ENCODE data around the gene STK38. TPM values are rescaled to one million over a fixed set of nuclear protein-coding genes. Genes with fewer than 3 reads are reported as not detected.

Gene STK38
- total and polyA plus RNA-seq, 2 of the 13 experiments (the other 11 are each of a cell fraction or from before 2014, with no cell fraction given) = 10.3 to 20.7 TPM

DNA sequence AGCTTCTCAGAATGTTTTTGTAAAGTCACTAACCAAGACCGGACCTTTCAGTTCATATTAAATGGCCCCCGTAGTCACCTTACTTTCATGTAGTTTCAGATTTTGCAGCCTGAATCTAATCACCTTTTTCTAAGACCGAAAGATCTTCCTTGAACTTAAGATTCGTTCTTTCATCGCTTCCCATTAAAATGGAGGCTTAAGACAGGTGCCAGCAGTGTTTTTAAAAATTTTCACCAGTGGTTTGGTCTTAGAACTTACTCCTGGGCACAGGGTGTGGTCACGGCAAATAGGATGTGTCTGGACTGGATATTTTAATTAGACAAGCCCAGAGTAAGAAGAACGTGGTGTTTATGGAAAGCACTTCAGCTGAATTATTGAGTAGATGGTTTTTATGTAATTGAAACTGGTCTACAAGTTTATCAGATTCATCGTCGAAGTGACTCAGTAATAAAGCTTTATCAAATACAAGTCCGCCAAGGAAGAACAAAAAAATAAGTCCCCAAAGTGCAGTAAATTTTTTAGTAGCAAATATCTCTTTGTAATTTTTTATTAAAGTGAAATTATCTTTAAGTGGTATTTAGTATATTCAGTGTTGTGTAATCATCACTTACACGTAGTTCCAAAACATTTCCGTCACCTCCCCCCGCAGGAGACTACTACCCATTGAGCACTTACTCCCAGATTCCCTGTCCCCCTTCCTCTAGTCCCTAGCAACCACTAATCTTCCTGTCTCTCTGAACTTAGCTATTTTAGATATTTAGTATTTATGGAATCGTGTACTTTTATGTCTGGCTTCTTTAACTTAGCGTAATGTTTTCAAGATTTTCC lies 47.8 kb upstream of the STK38 start (continued):
- TF ChIP-seq, protein P1, sequence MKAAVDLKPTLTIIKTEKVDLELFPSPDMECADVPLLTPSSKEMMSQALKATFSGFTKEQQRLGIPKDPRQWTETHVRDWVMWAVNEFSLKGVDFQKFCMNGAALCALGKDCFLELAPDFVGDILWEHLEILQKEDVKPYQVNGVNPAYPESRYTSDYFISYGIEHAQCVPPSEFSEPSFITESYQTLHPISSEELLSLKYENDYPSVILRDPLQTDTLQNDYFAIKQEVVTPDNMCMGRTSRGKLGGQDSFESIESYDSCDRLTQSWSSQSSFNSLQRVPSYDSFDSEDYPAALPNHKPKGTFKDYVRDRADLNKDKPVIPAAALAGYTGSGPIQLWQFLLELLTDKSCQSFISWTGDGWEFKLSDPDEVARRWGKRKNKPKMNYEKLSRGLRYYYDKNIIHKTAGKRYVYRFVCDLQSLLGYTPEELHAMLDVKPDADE (CRISPR knock-in tag; IDR thresholded peaks at IDR 0.05) = no peak
- no peak for TF ChIP-seq FOXC1 (CRISPR knock-in tag; IDR thresholded peaks at IDR 0.05; ENCODE audit: borderline replicate concordance)
- TF ChIP-seq ZNF317 (CRISPR knock-in tag; IDR thresholded peaks at IDR 0.05) = no peak
- TF ChIP-seq ZNF878 (CRISPR knock-in tag; IDR thresholded peaks at IDR 0.05) = no peak
- TF ChIP-seq SYNCRIP (IDR thresholded peaks at IDR 0.05; ENCODE audit: insufficient read depth, low read depth, low read length) = no peak
- TF ChIP-seq PITX1 (CRISPR knock-in tag; IDR thresholded peaks at IDR 0.05) = no peak
- peak; percentile 5 for TF ChIP-seq RBM22 (optimal IDR thresholded peaks at IDR 0.05; ENCODE audit: low read length)
- TF ChIP-seq ZNF510 (CRISPR knock-in tag; IDR thresholded peaks at IDR 0.05; ENCODE audit: low read depth) = no peak
- no peak for TF ChIP-seq BRCA1 (CRISPR knock-in tag; IDR thresholded peaks at IDR 0.05)
- TF ChIP-seq SMARCE1 (IDR thresholded peaks at IDR 0.05; ENCODE audit: borderline replicate concordance) = no peak
- no peak for TF ChIP-seq SOX13 (IDR thresholded peaks at IDR 0.05)
- no peak for TF ChIP-seq SOX13 (CRISPR knock-in tag; conservative IDR thresholded peaks at IDR 0.05 in 1 of 2, IDR thresholded peaks at IDR 0.05 in 1 of 2)
- TF ChIP-seq, protein P2, sequence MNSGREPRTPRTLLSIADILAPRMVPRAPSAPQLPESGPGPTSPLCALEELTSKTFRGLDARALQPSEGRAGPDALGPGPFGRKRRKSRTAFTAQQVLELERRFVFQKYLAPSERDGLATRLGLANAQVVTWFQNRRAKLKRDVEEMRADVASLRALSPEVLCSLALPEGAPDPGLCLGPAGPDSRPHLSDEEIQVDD (CRISPR knock-in tag; IDR thresholded peaks at IDR 0.05; ENCODE audit: borderline replicate concordance) = no peak
- TF ChIP-seq, protein P3, sequence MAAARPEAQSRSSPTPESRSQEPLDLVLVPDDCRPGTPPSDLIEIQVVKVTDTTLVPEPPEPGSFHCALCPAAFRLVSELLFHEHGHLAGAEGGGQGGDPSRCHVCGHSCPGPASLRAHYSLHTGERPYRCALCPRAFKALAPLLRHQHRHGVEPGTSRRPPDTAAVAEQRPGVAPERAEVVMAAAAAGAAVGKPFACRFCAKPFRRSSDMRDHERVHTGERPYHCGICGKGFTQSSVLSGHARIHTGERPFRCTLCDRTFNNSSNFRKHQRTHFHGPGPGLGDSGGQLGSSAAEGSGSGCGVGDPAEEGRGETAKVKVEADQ (CRISPR knock-in tag; IDR thresholded peaks at IDR 0.05; ENCODE audit: borderline replicate concordance) = no peak
- TF ChIP-seq ZNF782 (CRISPR knock-in tag; IDR thresholded peaks at IDR 0.05; ENCODE audit: borderline replicate concordance) = no peak
- TF ChIP-seq SMYD3 (CRISPR knock-in tag; IDR thresholded peaks at IDR 0.05) = no peak
- no peak for TF ChIP-seq ZSCAN25 (CRISPR knock-in tag; IDR thresholded peaks at IDR 0.05)
- TF ChIP-seq, protein P4, sequence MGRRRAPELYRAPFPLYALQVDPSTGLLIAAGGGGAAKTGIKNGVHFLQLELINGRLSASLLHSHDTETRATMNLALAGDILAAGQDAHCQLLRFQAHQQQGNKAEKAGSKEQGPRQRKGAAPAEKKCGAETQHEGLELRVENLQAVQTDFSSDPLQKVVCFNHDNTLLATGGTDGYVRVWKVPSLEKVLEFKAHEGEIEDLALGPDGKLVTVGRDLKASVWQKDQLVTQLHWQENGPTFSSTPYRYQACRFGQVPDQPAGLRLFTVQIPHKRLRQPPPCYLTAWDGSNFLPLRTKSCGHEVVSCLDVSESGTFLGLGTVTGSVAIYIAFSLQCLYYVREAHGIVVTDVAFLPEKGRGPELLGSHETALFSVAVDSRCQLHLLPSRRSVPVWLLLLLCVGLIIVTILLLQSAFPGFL (CRISPR knock-in tag; IDR thresholded peaks at IDR 0.05) = no peak
- TF ChIP-seq ZNF577 (CRISPR knock-in tag; IDR thresholded peaks at IDR 0.05; ENCODE audit: borderline replicate concordance, low read depth) = no peak
- TF ChIP-seq ZNF670 (CRISPR knock-in tag; IDR thresholded peaks at IDR 0.05; ENCODE audit: borderline replicate concordance) = no peak
- no peak for TF ChIP-seq NKX3-1 (CRISPR knock-in tag; IDR thresholded peaks at IDR 0.05)
- no peak for TF ChIP-seq MEIS2 (CRISPR knock-in tag; IDR thresholded peaks at IDR 0.05)
- TF ChIP-seq, protein P5, sequence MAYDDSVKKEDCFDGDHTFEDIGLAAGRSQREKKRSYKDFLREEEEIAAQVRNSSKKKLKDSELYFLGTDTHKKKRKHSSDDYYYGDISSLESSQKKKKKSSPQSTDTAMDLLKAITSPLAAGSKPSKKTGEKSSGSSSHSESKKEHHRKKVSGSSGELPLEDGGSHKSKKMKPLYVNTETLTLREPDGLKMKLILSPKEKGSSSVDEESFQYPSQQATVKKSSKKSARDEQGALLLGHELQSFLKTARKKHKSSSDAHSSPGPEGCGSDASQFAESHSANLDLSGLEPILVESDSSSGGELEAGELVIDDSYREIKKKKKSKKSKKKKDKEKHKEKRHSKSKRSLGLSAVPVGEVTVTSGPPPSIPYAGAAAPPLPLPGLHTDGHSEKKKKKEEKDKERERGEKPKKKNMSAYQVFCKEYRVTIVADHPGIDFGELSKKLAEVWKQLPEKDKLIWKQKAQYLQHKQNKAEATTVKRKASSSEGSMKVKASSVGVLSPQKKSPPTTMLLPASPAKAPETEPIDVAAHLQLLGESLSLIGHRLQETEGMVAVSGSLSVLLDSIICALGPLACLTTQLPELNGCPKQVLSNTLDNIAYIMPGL (CRISPR knock-in tag; IDR thresholded peaks at IDR 0.05; ENCODE audit: borderline replicate concordance in 1 of 2, low read depth in 1 of 2) = 0 out of 4 replicates have a peak, but pooled peaks of 1 of the 2 experiments have one; percentile 12
- no peak for TF ChIP-seq EHMT2 (IDR thresholded peaks at IDR 0.05; ENCODE audit: borderline replicate concordance, low read depth, low read length)
